ENCODE data around the gene CSAD. TPM values are rescaled to one million over a fixed set of nuclear protein-coding genes. Genes with fewer than 3 reads are reported as not detected.

The CSAD gene
- total RNA-seq, 1 experiment from 2014 or later, result 15.4 TPM

GRCh38 chr12:53187145-53187899 is 6.6 kb upstream of the CSAD start:
- DNase-seq (ENCODE audit: low read depth, low spot score) (no peak), ATAC-seq (no peak)
- ChIA-PET POLR2A (interaction anchor here (0.9 kb wide), 1 partner anchor 17 kb away, joined by 7 read pairs; no protein-coding TSS in a partner anchor), CTCF (interaction anchor here (1.6 kb wide), 1 partner anchor 12 kb away, joined by 5 read pairs; no protein-coding TSS in a partner anchor)
- intact Hi-C loops (cut with micrococcal nuclease; ENCODE audit: unreplicated experiment), result no loop called here
- H3K36me3 ChIP-seq (ENCODE audit: control insufficient read depth, insufficient read depth, low read length), result peaks cover 19% of the 10 kb centered on the region
- H3K4me3 ChIP-seq (ENCODE audit: low read depth in 2 of 2, low read length in 2 of 2), result no peak overlapping the region
- H3K9me3 ChIP-seq (ENCODE audit: control insufficient read depth, insufficient read depth, low read depth, low read length), result no peaks in the 10 kb centered on the region
- BruUV-seq (replicated peaks), result no TSS peak
- H3K27ac ChIP-seq (ENCODE audit: low read length), result no peak overlapping the region
- H3K4me1 ChIP-seq (ENCODE audit: control insufficient read depth, insufficient read depth, low read length), result peaks cover 10% of the 10 kb centered on the region
- TF ChIP-seq CTCF (IDR thresholded peaks at IDR 0.05), result no peak
- TF ChIP-seq POLR2AphosphoS5 (IDR thresholded peaks at IDR 0.05; ENCODE audit: low read depth, low read length), result no peak
- H3K27me3 ChIP-seq (ENCODE audit: control insufficient read depth, insufficient read depth, low read length), result no peaks in the 10 kb centered on the region
- in situ Hi-C loops (cut with HindIII; ENCODE audit: low pct_unique_long_range_greater_than_20kb, low sequenced_read_pairs), result no loop called here

- TF ChIP-seq CTCF (IDR thresholded peaks at IDR 0.05), result no peak
- TF ChIP-seq POLR2AphosphoS5 (IDR thresholded peaks at IDR 0.05; ENCODE audit: low read depth, low read length), result no peak
- no peak for TF ChIP-seq TCF7L2 (IDR thresholded peaks at IDR 0.05; ENCODE audit: low read depth, low read length)
- TF ChIP-seq, protein P1, sequence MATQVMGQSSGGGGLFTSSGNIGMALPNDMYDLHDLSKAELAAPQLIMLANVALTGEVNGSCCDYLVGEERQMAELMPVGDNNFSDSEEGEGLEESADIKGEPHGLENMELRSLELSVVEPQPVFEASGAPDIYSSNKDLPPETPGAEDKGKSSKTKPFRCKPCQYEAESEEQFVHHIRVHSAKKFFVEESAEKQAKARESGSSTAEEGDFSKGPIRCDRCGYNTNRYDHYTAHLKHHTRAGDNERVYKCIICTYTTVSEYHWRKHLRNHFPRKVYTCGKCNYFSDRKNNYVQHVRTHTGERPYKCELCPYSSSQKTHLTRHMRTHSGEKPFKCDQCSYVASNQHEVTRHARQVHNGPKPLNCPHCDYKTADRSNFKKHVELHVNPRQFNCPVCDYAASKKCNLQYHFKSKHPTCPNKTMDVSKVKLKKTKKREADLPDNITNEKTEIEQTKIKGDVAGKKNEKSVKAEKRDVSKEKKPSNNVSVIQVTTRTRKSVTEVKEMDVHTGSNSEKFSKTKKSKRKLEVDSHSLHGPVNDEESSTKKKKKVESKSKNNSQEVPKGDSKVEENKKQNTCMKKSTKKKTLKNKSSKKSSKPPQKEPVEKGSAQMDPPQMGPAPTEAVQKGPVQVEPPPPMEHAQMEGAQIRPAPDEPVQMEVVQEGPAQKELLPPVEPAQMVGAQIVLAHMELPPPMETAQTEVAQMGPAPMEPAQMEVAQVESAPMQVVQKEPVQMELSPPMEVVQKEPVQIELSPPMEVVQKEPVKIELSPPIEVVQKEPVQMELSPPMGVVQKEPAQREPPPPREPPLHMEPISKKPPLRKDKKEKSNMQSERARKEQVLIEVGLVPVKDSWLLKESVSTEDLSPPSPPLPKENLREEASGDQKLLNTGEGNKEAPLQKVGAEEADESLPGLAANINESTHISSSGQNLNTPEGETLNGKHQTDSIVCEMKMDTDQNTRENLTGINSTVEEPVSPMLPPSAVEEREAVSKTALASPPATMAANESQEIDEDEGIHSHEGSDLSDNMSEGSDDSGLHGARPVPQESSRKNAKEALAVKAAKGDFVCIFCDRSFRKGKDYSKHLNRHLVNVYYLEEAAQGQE (IDR thresholded peaks at IDR 0.05; ENCODE audit: insufficient read depth in 1 of 2, low read depth in 2 of 2, low read length in 1 of 2), result no peak
- no peak for TF ChIP-seq SIN3A (IDR thresholded peaks at IDR 0.05; ENCODE audit: borderline replicate concordance, insufficient read depth, low read depth, low read length)
- no peak for ATAC-seq
Measured at GRCh38 chr12:53186745-53187144, 6.0 kb upstream of the CSAD start.

More at GRCh38 chr12:53186745-53187144, 6.0 kb upstream of the CSAD start:
- Histone ChIP-seq H3K9me3 (ENCODE audit: control insufficient read depth, insufficient read depth, low read depth, low read length) (no peaks in the 10 kb centered on the region), H3K27me3 (ENCODE audit: control insufficient read depth, insufficient read depth, low read length) (no peaks in the 10 kb centered on the region), H3K27ac (ENCODE audit: low read length) (no peak overlapping the region), H3K36me3 (ENCODE audit: control insufficient read depth, insufficient read depth, low read length) (peaks cover 19% of the 10 kb centered on the region), H3K4me1 (ENCODE audit: control insufficient read depth, insufficient read depth, low read length) (peaks cover 16% of the 10 kb centered on the region), H3K4me3 (ENCODE audit: low read depth in 2 of 2, low read length in 2 of 2) (no peak overlapping the region)
- ChIA-PET POLR2A (no interaction called here), CTCF (interaction anchor here (1.6 kb wide), 1 partner anchor 12 kb away, joined by 5 read pairs; no protein-coding TSS in a partner anchor)
- no peak for DNase-seq (ENCODE audit: low read depth, low spot score)
- intact Hi-C loops (cut with micrococcal nuclease; ENCODE audit: unreplicated experiment) (no loop called here), in situ Hi-C loops (cut with HindIII; ENCODE audit: low pct_unique_long_range_greater_than_20kb, low sequenced_read_pairs) (no loop called here)
- BruUV-seq (replicated peaks), result no TSS peak
